GM19467 (cell line): ENCODE data around the gene TSEN54.

ENCODE experiments used
- ATAC-seq: cut with Tn5 transposase; IDR thresholded peaks from one replicate; pipeline ENCODE4 v1.9.1; 2021; ENCODE audit warnings: mild to moderate bottlenecking, moderate library complexity; ENCODE audit not compliant: unreplicated experiment

Gene TSEN54

DNA sequence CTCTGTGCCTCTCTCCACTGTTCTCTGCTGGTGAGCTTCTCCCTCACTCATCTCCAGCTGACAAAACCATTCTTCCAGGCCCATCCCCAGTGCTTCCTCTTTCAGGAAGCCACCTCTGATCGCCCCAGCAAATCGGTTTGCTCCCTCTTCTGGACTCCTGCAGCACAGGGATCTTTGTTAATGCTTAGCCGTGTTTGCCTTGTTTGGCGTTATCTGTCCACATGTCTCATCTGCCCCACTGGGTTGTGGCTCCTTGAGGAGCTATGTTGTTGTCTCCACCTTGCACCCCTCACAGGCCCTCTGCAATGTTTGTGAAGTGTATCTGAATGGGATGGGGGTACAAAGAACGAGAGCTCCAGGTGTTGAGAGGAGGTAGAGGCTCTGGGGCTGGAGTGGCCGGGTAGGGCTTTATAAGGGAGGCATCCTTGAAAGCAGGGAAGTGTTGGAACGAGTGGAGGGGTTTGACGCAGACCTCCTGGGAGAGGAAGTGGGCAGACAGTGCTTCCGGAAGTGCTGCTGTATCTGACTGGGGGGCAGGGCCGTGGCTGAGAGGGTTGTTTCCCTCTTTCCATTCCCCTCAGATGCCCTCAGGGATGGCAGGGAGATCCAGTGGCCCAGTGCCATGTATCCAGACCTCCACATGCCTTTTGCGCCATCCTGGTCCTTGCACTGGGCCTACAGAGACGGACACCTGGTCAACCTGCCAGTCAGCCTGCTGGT lies 28.8 kb upstream of the TSEN54 start:
- no peak for ATAC-seq

GRCh38 chr17:75488693-75489510 lies 27.4 kb upstream of the TSEN54 start:
- no peak for ATAC-seq

DNA sequence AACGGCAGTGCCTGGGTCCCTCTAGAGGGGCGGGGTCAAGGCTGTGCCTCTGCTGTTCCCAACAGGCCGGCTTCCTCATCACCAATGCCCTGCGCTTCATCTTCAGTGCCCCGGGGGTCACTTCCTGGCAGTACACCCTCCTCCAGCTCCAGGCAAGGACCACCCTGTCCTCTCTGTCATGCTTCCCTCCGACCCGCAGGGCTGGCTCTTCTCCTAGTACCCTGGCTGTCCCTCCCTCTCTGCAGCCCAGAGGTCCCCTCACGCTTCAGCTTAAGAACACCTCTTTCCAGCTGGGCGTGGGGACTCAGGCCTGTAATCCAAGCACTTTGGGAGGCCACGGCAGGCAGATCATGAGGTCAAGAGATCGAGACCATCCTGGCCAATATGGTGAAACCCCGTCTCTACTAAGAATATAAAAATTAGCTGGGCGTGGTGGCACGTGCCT lies 26.8 kb upstream of the TSEN54 start:
- no peak for ATAC-seq

DNA sequence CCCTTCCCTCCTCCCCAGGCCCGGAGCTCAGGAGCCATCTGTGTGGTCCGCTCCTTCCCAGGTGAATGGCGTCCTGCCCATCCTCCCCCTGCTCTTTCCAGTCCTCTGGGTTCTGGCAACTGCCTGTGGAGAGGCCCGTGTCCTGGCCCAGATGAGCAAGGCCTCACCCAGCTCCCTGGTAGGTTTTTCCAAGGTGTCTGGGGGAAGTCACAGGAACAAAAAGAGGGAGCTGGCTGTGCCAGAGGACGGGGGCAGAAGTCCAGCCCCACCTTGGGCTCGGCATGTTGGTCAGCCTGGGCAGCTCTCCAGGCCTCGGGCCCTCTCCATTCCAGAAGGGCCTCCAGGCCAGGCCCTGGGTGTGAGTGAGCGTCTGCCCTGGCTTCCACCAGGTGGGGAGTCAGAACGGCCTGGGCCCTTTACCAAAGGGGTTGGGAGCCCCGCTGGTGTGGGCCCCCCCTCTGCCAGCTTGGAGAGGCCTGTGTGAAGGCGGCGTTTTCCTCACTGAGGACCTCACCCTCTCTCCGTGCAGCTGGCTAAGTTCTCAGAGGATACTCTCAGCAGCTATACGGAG lies 26.1 kb upstream of the TSEN54 start:
- no peak for ATAC-seq

DNA sequence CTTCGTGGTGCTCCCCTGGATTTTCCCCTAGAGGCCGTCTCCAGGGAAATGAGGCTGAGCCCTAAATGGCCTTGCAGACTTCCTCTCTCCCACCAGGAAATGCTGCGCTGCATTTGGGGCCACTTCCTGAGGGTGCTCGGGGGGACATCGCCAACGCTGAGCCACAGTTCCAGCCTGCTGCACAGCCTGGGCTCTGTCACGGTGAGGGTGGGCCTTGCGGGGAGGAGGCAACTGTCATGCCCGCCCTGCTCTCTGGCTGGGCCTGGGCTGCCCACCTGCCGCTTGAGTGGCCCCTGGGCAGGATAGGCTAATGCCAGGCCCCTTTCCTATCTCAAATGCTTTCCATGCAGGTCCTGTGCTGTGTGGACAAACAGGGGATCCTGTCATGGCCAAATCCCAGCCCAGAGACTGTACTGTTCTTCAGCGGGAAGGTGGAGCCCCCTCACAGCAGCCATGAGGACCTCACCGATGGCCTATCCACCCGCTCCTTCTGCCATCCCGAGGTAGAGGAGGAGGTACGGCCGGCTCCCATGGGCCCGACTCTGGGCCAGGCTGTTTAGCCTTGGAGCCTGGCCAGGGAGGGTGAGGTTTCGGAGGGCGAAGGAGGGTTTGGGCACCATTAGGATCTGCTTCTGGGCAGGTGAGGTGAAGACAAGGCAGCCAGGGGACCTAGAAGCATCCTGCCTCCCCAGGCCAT lies 25.2 kb upstream of the TSEN54 start:
- no peak for ATAC-seq

GRCh38 chr17:75491680-75492079 lies 24.6 kb upstream of the TSEN54 start:
- ATAC-seq = no peak

- no peak for ATAC-seq
Measured at GRCh38 chr17:75492555-75493168, 23.7 kb upstream of the TSEN54 start.

DNA sequence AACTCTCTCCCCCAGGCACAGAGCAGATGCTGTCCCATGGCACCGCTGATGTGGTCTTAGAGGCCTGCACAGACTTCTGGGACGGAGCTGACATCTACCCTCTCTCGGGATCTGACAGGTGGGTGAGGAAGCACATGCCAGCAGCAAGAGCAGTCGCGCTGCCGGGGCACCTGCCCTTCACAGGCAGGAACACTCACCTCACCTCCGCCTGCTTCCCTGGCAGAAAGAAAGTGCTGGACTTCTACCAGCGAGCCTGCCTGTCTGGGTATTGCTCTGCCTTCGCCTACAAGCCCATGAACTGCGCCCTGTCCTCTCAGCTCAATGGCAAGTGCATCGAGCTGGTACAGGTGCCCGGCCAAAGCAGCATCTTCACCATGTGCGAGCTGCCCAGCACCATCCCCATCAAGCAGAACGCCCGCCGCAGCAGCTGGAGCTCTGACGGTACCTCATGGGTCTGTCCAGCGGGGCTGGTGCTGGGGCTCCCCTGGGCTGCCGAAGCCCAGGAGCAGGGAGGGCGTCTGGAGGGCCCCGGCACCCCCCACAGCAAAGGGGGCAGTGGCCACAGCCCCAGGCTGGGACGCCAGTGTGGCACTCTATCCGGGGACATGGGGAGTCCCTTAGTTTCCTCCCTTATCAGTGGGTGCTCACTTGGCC lies 22.7 kb upstream of the TSEN54 start:
- no peak for ATAC-seq

GRCh38 chr17:75494326-75494877 lies 21.9 kb upstream of the TSEN54 start:
- no peak for ATAC-seq

GRCh38 chr17:75496005-75496404 lies 20.3 kb upstream of the TSEN54 start:
- no peak for ATAC-seq

- no peak for ATAC-seq
Measured at GRCh38 chr17:75498039-75498725, 18.1 kb upstream of the TSEN54 start.

- no peak for ATAC-seq
Measured at GRCh38 chr17:75498726-75499213, 17.6 kb upstream of the TSEN54 start.

GRCh38 chr17:75499313-75500022 lies 16.9 kb upstream of the TSEN54 start:
- ATAC-seq = no peak

GRCh38 chr17:75500419-75501216 lies 15.7 kb upstream of the TSEN54 start:
- ATAC-seq = no peak

- no peak for ATAC-seq
Measured at GRCh38 chr17:75501378-75502071, 14.8 kb upstream of the TSEN54 start.

GRCh38 chr17:75502072-75502720 lies 14.1 kb upstream of the TSEN54 start:
- ATAC-seq = no peak
